Measurements from ENCODE around the gene RRP1B.

GRCh38 chr21:43734928-43735229 lies 75.5 kb downstream of the RRP1B start:
- TF ChIP-seq POLR2AphosphoS5 (IDR thresholded peaks at IDR 0.05; ENCODE audit: low read depth, low read length) (no peak), TAF1 (IDR thresholded peaks at IDR 0.05; ENCODE audit: borderline replicate concordance, insufficient read depth, low read length) (no peak), FOXP2 (optimal IDR thresholded peaks at IDR 0.05; ENCODE audit: borderline replicate concordance, extremely low read depth, extremely low read length, insufficient read depth) (no peak), REST (IDR thresholded peaks at IDR 0.05; ENCODE audit: insufficient read depth in 1 of 2, low read depth in 2 of 2, low read length in 2 of 2) (no peak), SIN3A (IDR thresholded peaks at IDR 0.05; ENCODE audit: borderline replicate concordance, insufficient read depth, low read length) (no peak)

Data from PFSK-1 (cell line).